WI38 (cell line): Measurements from ENCODE around the gene CD6.

Source experiments
- H3K4me3 ChIP-seq: 2 replicates; pipeline ENCODE4 v1.5.1; 2011; ENCODE audit warnings: low read depth, mild to moderate bottlenecking, control low read depth, low read length
- CTCF ChIP-seq: IDR thresholded peaks from 2 replicates; pipeline ENCODE4 v1.5.1; 2012; ENCODE audit warnings: low read depth, mild to moderate bottlenecking, control low read depth, low read length

CD6 gene

GRCh38 chr11:60953781-60954180, 17.7 kb upstream of the CD6 start:
- H3K4me3 ChIP-seq: no peak overlapping the region

DNA sequence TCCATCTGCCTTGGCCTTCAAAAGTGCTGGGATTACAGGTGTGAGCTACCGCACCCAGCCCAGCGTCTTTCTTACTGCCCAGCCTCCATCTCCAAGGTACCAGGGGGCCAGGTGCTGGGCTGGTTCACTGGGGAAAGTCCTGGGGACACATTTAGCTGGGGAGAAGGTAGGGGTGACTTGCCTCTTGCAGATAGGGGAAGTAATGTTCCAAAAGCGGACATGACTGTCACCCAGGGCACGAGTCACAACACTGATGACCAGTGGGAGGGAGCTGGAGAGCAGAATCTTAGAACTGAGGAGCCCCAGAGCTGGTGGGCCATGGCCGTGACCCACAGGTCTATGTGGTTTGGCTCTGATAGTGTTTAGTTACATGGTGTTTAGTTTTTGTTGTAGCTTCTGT, 17.1 kb upstream of the CD6 start:
- no peak overlapping the region for H3K4me3 ChIP-seq
- TF ChIP-seq CTCF: no peak

More at GRCh38 chr11:60953781-60954180, 17.7 kb upstream of the CD6 start:
- no peak for TF ChIP-seq CTCF

- no peak overlapping the region for H3K4me3 ChIP-seq
- no peak for TF ChIP-seq CTCF
These were observed 15.9 kb upstream of the CD6 start for GRCh38 chr11:60955571-60955970.

DNA sequence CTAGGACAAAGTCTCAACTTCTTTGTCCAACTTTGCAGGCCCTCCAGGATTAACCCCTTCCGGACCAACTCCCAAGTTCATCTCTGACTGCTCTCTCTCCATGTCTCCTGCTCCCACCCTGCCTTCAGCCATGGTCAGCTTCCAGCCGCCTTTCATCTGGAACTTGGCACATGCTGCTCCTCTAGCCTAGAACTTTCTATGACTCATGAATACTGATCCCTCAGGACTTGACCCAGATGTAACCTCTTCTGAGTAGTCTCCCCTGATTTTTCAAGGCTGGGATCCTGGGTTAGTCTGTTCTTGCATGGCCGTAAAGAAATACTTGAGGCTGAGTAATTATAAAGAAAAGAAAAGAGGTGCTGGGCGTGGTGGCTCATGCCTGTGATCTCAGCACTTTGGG, 14.3 kb upstream of the CD6 start:
- no peak for TF ChIP-seq CTCF

DNA sequence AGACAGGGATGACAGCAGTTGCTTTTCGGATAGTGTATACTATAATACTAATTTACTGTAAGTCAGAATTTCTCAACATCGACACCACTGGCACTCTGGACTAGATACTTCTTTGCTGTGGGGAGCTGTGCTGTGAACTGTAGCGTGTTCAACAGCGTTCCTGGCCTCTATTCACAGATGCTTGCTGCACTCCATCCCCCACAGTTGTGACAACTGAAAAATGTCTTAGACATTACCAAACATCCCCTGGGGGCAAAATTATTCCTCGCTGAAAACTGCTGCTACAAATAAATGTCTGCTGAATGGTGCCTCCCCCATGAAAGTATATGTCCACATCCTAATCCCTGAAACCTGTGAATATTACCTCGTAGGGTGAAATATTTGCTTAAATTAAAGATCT, 12.0 kb upstream of the CD6 start:
- TF ChIP-seq CTCF: no peak
- H3K4me3 ChIP-seq: no peak overlapping the region

More for the DNA sequence above, 14.3 kb upstream of the CD6 start:
- no peak overlapping the region for H3K4me3 ChIP-seq

DNA sequence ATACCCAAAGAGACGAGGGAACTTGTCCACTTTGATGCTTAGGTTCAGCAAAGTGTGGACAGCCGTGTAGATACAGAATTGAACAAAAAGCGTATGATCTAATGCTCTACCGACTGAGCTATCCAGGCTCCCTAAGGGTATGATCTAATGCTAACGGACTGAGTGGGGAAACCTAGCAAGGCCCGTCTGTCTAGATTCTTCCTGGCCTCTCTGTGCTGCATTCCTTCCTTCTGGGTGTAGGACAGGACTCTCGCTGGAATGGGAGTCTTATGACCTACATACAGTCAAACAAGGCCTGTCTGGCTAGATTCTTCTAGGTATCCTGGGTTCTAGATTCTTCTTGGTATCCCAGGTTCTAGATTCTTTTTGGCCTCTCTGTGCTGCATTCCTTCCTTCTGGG, 11.1 kb upstream of the CD6 start:
- TF ChIP-seq CTCF: no peak
- H3K4me3 ChIP-seq: no peak overlapping the region

GRCh38 chr11:60964801-60965200, 6.7 kb upstream of the CD6 start:
- TF ChIP-seq CTCF: no peak
- no peak overlapping the region for H3K4me3 ChIP-seq
